ENCODE measurements around the gene MTARC1.

GRCh38 chr1:220811695-220812094, 25.0 kb downstream of the MTARC1 start:
- no peak for TF ChIP-seq EP300 (IDR thresholded peaks at IDR 0.05)
- TF ChIP-seq CTCF (IDR thresholded peaks at IDR 0.05), result no peak
- no peak for TF ChIP-seq POLR2A (IDR thresholded peaks at IDR 0.05)

Data from ovary (tissue), 3 donors.